ENCODE results near the gene WDTC1. TPM values are rescaled to one million over a fixed set of nuclear protein-coding genes. Genes with fewer than 3 reads are reported as not detected.

The WDTC1 gene
- total RNA-seq, 1 donor from 2014 or later, result 42.2 TPM

DNA sequence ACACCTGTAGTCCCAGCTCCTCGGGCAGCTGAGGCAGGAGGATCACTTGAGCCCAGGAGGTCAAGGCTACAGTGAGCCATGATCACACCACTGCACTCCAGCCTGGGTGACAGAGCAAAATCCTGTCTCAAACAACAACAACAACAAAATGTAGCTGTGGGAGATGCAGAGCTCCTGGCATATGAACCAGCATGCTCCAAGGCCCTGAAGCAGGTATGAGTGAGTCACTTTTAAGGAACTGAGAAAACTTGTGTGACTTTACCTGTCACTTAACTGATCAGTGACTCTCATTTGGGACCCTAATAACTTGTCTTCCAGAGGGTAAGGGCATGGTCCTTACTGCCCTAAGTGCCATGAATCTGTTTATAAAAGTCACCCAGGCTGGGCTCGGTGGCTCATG, 68.2 kb downstream of the WDTC1 start:
- Mint-ChIP-seq H3K4me3 (no peak overlapping the region), H3K27me3 (ENCODE audit: low read depth) (no peaks in the 10 kb centered on the region)

DNA sequence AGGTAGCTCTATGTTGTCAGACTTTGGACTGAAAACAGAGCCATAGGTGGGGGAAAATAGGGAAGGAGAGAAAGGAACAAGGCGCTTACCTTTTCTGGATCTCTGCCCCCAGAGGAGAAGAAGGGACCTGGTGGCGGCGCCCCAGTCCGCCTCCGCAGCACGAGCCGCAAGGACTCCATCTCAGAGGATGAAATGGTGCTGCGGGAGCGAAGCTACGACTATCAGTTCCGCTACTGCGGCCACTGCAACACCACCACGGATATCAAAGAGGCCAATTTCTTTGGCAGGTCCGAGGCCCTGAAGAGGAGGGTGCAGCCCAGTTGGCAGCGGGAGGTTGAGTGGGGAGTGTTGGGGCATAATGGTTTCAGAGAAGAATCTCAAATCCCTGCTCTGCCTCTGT, 69.1 kb downstream of the WDTC1 start:
- DNase-seq (ENCODE audit: low spot score in 2 of 2, unreplicated experiment in 2 of 2), result no peak
- Mint-ChIP-seq H3K9me3 (no peaks in the 10 kb centered on the region), H3K27ac (no peak overlapping the region), H3K4me1 (peaks cover 35% of the 10 kb centered on the region), H3K36me3 (peaks cover 5% of the 10 kb centered on the region), H3K27me3 (ENCODE audit: low read depth) (no peaks in the 10 kb centered on the region), H3K4me3 (no peak overlapping the region)
- TF ChIP-seq, protein P1, sequence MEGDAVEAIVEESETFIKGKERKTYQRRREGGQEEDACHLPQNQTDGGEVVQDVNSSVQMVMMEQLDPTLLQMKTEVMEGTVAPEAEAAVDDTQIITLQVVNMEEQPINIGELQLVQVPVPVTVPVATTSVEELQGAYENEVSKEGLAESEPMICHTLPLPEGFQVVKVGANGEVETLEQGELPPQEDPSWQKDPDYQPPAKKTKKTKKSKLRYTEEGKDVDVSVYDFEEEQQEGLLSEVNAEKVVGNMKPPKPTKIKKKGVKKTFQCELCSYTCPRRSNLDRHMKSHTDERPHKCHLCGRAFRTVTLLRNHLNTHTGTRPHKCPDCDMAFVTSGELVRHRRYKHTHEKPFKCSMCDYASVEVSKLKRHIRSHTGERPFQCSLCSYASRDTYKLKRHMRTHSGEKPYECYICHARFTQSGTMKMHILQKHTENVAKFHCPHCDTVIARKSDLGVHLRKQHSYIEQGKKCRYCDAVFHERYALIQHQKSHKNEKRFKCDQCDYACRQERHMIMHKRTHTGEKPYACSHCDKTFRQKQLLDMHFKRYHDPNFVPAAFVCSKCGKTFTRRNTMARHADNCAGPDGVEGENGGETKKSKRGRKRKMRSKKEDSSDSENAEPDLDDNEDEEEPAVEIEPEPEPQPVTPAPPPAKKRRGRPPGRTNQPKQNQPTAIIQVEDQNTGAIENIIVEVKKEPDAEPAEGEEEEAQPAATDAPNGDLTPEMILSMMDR (IDR thresholded peaks at IDR 0.05; ENCODE audit: unreplicated experiment), result no peak

More for the DNA sequence above, 68.2 kb downstream of the WDTC1 start:
- H3K4me1 Mint-ChIP-seq, result peaks cover 43% of the 10 kb centered on the region
- no peaks in the 10 kb centered on the region for H3K9me3 Mint-ChIP-seq
- TF ChIP-seq, protein P1 (IDR thresholded peaks at IDR 0.05; ENCODE audit: unreplicated experiment), result no peak
- no peak overlapping the region for H3K27ac Mint-ChIP-seq
- no peak for DNase-seq (ENCODE audit: low spot score in 2 of 2, unreplicated experiment in 2 of 2)
- peaks cover 5% of the 10 kb centered on the region for H3K36me3 Mint-ChIP-seq

DNA sequence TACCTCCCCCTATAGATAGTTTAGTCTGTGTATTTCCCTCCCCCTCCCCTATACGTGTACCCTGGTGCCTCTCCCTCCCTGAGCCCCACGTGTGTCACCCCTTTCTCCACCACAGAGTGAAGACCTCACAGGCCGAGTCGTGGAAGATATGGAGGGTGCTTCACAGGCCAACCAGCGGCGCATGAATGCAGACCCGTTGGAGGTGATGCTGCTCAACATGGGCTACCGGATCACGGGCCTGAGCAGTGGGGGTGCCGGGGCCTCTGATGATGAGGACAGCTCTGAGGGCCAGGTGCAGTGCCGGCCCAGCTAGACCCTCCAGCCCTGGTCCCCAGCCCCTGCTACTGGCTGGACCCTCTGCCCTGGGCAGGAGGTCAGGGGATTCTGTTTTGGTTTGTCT, 71.6 kb downstream of the WDTC1 start:
- H3K9me3 Mint-ChIP-seq, result no peaks in the 10 kb centered on the region
- peaks cover 9% of the 10 kb centered on the region for H3K4me1 Mint-ChIP-seq
- DNase-seq (ENCODE audit: low spot score in 2 of 2, unreplicated experiment in 2 of 2), result no peak
- no peak overlapping the region for H3K4me3 Mint-ChIP-seq
- no peaks in the 10 kb centered on the region for H3K27me3 Mint-ChIP-seq (ENCODE audit: low read depth)
- peaks cover 5% of the 10 kb centered on the region for H3K36me3 Mint-ChIP-seq
- TF ChIP-seq, protein P1 (IDR thresholded peaks at IDR 0.05; ENCODE audit: unreplicated experiment), result no peak
- no peak overlapping the region for H3K27ac Mint-ChIP-seq

DNA sequence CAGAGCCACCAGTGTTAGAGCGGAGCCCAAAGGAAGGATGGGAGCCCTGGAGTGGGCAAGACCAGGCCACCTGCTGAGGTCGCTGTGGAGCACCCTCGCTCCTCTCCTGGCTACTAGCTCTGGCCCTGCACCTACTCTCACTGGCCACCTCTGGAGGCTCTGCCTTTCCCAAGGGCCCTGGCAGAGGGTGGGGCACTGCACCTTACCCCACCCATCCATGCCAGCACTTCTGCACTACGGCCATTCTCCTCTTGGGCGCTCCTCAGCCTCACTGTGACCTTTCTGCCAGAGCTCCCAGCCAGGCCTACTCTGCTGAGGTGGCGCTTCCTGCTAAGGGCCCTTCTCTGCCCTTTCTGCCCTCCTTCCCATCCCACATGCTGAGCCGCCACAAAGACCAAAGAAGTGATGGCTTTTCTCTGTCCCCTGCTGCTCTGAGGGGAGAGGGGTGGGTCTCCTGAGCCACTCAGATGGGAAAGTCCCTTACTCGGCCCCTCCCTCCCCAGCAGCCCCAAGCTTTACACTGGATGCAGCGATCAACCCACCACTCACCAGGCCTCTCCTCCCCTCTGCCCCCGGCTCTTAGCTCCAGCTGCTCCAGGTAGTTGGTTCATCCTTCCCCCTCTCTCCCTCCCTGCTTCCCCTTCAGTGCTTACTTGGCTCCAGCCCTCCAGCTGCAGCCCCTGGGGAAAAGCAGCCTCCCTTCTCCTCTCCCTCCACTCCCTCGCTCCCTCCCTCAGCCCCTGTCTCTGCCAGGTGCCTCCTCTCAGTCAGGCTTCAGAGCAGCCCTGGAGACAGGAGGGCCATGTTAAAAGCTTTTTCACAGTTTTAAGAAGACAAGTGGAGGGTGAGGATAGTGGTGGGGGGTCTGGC, 72.7 kb downstream of the WDTC1 start:
- Mint-ChIP-seq H3K4me1 (peaks cover 6% of the 10 kb centered on the region), H3K27ac (peak overlapping the region; percentile 82), H3K9me3 (no peaks in the 10 kb centered on the region), H3K36me3 (peaks cover 5% of the 10 kb centered on the region), H3K27me3 (ENCODE audit: low read depth) (no peaks in the 10 kb centered on the region), H3K4me3 (no peak overlapping the region)
- DNase-seq (ENCODE audit: low spot score in 2 of 2, unreplicated experiment in 2 of 2), result no peak
- TF ChIP-seq, protein P1 (IDR thresholded peaks at IDR 0.05; ENCODE audit: unreplicated experiment), result no peak

DNA sequence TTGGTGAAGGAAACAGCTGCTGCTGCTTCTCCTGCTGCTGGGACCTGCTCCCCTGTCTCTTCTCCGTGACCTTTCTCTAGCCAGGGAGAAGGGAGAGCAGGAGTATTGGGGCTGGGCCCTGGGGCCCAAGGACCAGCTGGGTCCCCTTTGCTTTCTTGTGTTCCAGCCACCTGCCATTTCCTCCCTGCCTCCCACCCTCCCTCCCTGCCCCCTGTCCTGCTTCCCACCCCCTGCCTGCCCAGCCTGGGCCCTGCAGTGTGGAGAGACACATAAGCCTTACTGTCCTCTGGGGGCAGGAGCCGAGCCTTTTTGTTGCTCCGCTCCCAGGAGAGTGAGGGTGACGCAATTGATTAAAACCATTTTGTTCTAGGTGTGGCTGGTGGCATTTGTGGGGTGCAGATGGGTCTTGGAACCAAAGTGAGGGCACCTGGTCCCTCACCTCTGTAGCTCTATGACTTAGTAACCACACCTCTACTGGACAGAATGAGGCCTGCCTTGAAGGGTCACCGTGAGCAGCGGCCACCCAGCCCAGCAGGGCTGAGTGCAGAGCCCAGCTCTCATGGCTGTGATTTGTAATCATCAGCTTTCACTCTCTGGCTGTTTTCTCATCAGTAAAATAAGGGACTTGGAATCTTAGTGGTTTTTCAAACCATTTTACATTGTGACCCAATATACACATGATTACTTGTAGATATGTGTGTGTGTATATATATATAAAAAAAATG, 73.6 kb downstream of the WDTC1 start:
- Mint-ChIP-seq H3K4me1 (peaks cover 6% of the 10 kb centered on the region), H3K9me3 (no peaks in the 10 kb centered on the region), H3K4me3 (no peak overlapping the region), H3K36me3 (peaks cover 5% of the 10 kb centered on the region), H3K27ac (peak overlapping the region; percentile 50), H3K27me3 (ENCODE audit: low read depth) (no peaks in the 10 kb centered on the region)
- DNase-seq (ENCODE audit: low spot score in 2 of 2, unreplicated experiment in 2 of 2), result no peak
- TF ChIP-seq, protein P1 (IDR thresholded peaks at IDR 0.05; ENCODE audit: unreplicated experiment), result no peak
